A549 treated with AZD2906 at 1 μM for 4 hours (cell line): ENCODE results near the gene LSM2. TPM values are rescaled to one million over a fixed set of nuclear protein-coding genes. Genes with fewer than 3 reads are reported as not detected.

Source experiments
- total RNA-seq: library from RNA; stranded (reverse); fragments of 200-300 nt; extraction: Qiagen RNA extraction; gene quantifications from 5 replicates; pipeline ENCODE4 v1.2.3, GENCODE V29; 2022

The LSM2 gene
- 43.6 to 61.8 TPM (median 59.8 TPM) in 5 replicates for total RNA-seq

GRCh38 chr6:31806470-31807272 is at the start of gene LSM2:
LSM2 (minus strand) TSS chr6:31806966; CDS start chr6:31806757, 209 bp downstream.

GRCh38 chr6:31827286-31828079 is 20.7 kb upstream of the LSM2 start, which contains the start of gene HSPA1B:
HSPA1B (plus strand) TSS chr6:31827738; CDS start chr6:31827951, 213 bp downstream.

DNA sequence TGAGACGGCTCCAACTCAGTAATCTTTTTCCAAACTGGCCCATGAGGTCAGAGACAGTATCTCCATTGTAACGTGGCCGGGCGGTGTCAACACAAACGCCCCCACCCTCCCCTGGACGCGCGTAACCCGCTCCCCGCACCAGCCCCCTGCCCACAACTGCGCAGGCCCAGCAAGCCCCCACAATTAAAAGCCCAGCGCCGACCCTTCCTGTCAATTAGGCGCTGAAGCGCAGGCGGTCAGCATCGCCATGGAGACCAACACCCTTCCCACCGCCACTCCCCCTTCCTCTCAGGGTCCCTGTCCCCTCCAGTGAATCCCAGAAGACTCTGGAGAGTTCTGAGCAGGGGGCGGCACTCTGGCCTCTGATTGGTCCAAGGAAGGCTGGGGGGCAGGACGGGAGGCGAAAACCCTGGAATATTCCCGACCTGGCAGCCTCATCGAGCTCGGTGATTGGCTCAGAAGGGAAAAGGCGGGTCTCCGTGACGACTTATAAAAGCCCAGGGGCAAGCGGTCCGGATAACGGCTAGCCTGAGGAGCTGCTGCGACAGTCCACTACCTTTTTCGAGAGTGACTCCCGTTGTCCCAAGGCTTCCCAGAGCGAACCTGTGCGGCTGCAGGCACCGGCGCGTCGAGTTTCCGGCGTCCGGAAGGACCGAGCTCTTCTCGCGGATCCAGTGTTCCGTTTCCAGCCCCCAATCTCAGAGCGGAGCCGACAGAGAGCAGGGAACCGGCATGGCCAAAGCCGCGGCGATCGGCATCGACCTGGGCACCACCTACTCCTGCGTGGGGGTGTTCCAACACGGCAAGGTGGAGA is 8.5 kb upstream of the LSM2 start, which contains the start of the genes HSPA1A and HSPA1L:
Gene HSPA1A, plus strand, starts transcription at position 519 of the 814 bp plus-strand sequence. Its CDS starts 214 bp downstream, at position 733.
Gene HSPA1L, minus strand, starts transcription at position 259 of the 814 bp plus-strand sequence. CDS start 3,311 bp downstream, outside the sequence.

DNA sequence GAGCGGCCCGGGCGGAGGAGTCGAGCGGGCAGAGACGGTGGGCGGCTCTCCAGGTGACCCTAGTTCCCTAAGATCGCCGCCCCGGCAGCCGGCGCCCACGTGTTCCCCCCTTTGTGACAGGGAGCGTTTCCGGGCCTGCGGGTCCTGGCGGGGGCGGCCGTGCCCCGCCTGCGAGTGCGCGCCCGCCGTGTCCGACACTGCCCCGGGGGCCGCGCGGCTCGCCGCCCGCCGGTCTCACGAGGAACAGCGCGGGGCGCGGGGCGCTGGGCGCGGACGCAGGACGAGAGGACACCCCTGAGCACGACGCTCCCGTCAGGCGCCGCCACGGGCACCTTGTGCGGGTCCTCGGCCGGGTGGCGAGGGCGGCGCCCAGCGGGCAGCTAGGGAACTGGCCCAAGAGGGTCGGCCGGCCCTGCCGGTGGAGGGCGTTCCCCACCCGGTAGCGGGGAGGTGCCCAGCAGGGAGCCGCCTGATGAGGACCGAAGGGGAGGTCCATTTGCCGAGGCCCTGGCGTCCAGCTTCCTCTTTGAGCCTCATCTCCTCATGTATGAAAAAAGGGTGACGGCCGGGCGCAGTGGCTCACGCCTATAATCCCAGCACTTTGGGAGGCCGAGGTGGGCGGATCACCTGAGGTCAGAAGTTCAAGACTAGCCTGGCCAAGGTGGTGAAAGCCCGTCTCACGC is 11.0 kb downstream of the LSM2 start, which contains the start of gene VARS1:
Gene VARS1, minus strand, starts transcription at position 137 of the 683 bp plus-strand sequence. CDS start 535 bp downstream, outside the sequence.

DNA sequence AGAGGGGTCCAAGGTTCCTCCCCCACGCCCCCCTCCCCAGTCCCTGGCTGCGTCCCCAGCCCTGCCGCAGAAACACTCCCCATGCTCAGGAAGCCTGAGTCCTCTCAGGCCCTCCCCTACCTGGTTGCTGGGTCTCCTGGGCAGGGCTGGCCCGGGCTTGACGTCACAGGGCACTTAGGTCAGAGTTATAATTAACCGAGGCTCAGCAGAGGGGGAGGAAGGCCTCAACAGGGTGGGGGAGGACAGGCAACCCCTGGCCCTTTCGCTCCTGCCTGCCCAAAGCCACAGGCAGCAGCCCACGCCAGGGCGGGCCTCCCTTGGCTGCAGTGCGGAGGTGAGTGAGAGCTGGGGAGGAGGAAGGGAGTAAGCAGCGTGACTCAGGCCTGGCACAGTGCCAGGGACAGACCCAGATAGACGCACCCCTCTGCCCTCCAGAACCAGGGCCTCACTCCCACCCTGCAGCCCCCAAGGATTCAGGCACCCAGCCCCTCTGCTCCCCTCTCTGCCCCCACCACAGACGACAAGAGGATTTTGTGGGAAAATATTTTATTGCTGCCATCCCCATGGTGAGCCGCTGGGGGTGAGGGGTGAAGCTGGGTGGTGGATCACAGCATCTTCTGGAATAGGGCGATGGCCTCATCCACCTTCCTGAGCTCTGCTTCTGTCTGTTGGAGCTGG is 29.6 kb downstream of the LSM2 start, which contains the start of gene VWA7:
Gene VWA7, minus strand, starts transcription at position 340 of the 678 bp plus-strand sequence. CDS start 549 bp downstream, outside the sequence.

GRCh38 chr6:31762356-31762755 is 44.4 kb downstream of the LSM2 start, which contains the start of gene SAPCD1:
SAPCD1 (plus strand) TSS chr6:31762656; CDS start chr6:31763055, 399 bp downstream.

Other genes with a start within 250 kb of the LSM2 start
- 0.07 to 0.23 TPM (median 0.08 TPM) in 3 of 5 replicates, not detected in the others for gene LTA, start 234.7 kb downstream of the LSM2 start, total RNA-seq
- gene TNF, start 231.4 kb downstream of the LSM2 start, total RNA-seq: 0.07 to 0.08 TPM in 2 of 5 replicates, not detected in the others
- 0.12 to 0.49 TPM (median 0.14 TPM) in 4 of 5 replicates, not detected in the other for gene LTB, start 224.5 kb downstream of the LSM2 start, total RNA-seq
- gene LST1, start 220.7 kb downstream of the LSM2 start, total RNA-seq: 0.14 to 0.41 TPM (median 0.29 TPM) in 5 replicates
- not detected in 5 replicates for gene NCR3, start 214.0 kb downstream of the LSM2 start, total RNA-seq
- not detected in 5 replicates for gene AIF1, start 191.7 kb downstream of the LSM2 start, total RNA-seq
- gene PRRC2A, start 186.3 kb downstream of the LSM2 start, total RNA-seq: 66.2 to 87.9 TPM (median 84.6 TPM) in 5 replicates
- gene BAG6, start 154.3 kb downstream of the LSM2 start, total RNA-seq: 117 to 150 TPM (median 136 TPM) in 5 replicates
- 2.9 to 3.7 TPM (median 3.1 TPM) in 5 replicates for gene APOM, start 151.1 kb downstream of the LSM2 start, total RNA-seq
- gene C6orf47, start 146.2 kb downstream of the LSM2 start, total RNA-seq: 11.3 to 12.4 TPM (median 11.9 TPM) in 5 replicates
- 7.8 to 11.3 TPM (median 10.1 TPM) in 5 replicates for gene GPANK1, start 142.0 kb downstream of the LSM2 start, total RNA-seq
- gene CSNK2B, start 140.9 kb downstream of the LSM2 start, total RNA-seq: 169 to 183 TPM (median 179 TPM) in 5 replicates
- gene LY6G5B, start 137.0 kb downstream of the LSM2 start, total RNA-seq: 2.7 to 4.2 TPM (median 3.2 TPM) in 5 replicates
- gene LY6G5C, start 125.9 kb downstream of the LSM2 start, total RNA-seq: 1.2 to 1.7 TPM (median 1.4 TPM) in 5 replicates
- gene ABHD16A, start 103.6 kb downstream of the LSM2 start, total RNA-seq: 14.2 to 17.5 TPM (median 16.7 TPM) in 5 replicates
- not detected in 5 replicates for gene LY6G6F, start 100.1 kb downstream of the LSM2 start, total RNA-seq
- gene LY6G6D, start 91.6 kb downstream of the LSM2 start, total RNA-seq: not detected in 5 replicates
- gene LY6G6C, start 85.2 kb downstream of the LSM2 start, total RNA-seq: 0.08 to 0.14 TPM (median 0.09 TPM) in 3 of 5 replicates, not detected in the others
- gene MPIG6B, start 83.6 kb downstream of the LSM2 start, total RNA-seq: not detected in 5 replicates
- 25.2 to 32.8 TPM (median 28.6 TPM) in 5 replicates for gene DDAH2, start 77.7 kb downstream of the LSM2 start, total RNA-seq
- gene CLIC1, start 70.4 kb downstream of the LSM2 start, total RNA-seq: 467 to 486 TPM (median 475 TPM) in 5 replicates
- 10.5 to 14.8 TPM (median 11.7 TPM) in 5 replicates for gene MSH5, start 67.0 kb downstream of the LSM2 start, total RNA-seq
- 1.6 to 4.2 TPM (median 3.1 TPM) in 5 replicates for gene SAPCD1, start 44.3 kb downstream of the LSM2 start, total RNA-seq
- 1.3 to 1.9 TPM (median 1.5 TPM) in 5 replicates for gene VWA7, start 29.6 kb downstream of the LSM2 start, total RNA-seq
- 49.3 to 54.8 TPM (median 53.0 TPM) in 5 replicates for gene VARS1, start 11.2 kb downstream of the LSM2 start, total RNA-seq
- 1.2 to 1.7 TPM (median 1.4 TPM) in 5 replicates for gene HSPA1L, start 8.3 kb upstream of the LSM2 start, total RNA-seq
- gene HSPA1A, start 8.6 kb upstream of the LSM2 start, total RNA-seq: 132 to 240 TPM (median 186 TPM) in 5 replicates
- 94.0 to 169 TPM (median 135 TPM) in 5 replicates for gene HSPA1B, start 20.8 kb upstream of the LSM2 start, total RNA-seq
- gene NEU1, start 55.9 kb upstream of the LSM2 start, total RNA-seq: 24.3 to 33.7 TPM (median 27.9 TPM) in 5 replicates
- 0.05 TPM in 3 of 5 replicates, not detected in the others for gene SLC44A4, start 72.0 kb upstream of the LSM2 start, total RNA-seq
- gene EHMT2, start 90.7 kb upstream of the LSM2 start, total RNA-seq: 21.5 to 29.0 TPM (median 26.5 TPM) in 5 replicates
- gene ZBTB12, start 95.1 kb upstream of the LSM2 start, total RNA-seq: 2.9 to 4.5 TPM (median 3.8 TPM) in 5 replicates
- gene C2, start 120.8 kb upstream of the LSM2 start, total RNA-seq: 0.20 to 0.34 TPM (median 0.23 TPM) in 5 replicates
- 1.3 to 3.0 TPM (median 2.0 TPM) in 5 replicates for gene CFB, start 139.1 kb upstream of the LSM2 start, total RNA-seq
- 73.0 to 92.7 TPM (median 76.9 TPM) in 5 replicates for gene NELFE, start 152.0 kb upstream of the LSM2 start, total RNA-seq
- gene SKIC2, start 152.2 kb upstream of the LSM2 start, total RNA-seq: 19.9 to 23.7 TPM (median 22.8 TPM) in 5 replicates
- 11.1 to 13.8 TPM (median 11.8 TPM) in 5 replicates for gene DXO, start 165.2 kb upstream of the LSM2 start, total RNA-seq
- gene C4A, start 175.1 kb upstream of the LSM2 start, total RNA-seq: 0.80 to 1.1 TPM (median 0.93 TPM) in 5 replicates
- gene C4B, start 207.8 kb upstream of the LSM2 start, total RNA-seq: 0.58 to 1.2 TPM (median 0.96 TPM) in 5 replicates
- 0.06 TPM in 1 of 5 replicates, not detected in the others for gene CYP21A2, start 231.4 kb upstream of the LSM2 start, total RNA-seq